ENCODE data around the gene HSD17B12. TPM values are rescaled to one million over a fixed set of nuclear protein-coding genes. Genes with fewer than 3 reads are reported as not detected.

Gene HSD17B12
- total RNA-seq, 1 donor from 2014 or later, result 58.3 TPM

- Mint-ChIP-seq H3K27ac (no peak overlapping the region), H3K9me3 (no peaks in the 10 kb centered on the region), H3K4me3 (no peak overlapping the region), H3K4me1 (peaks cover 8% of the 10 kb centered on the region), H3K36me3 (ENCODE audit: low read depth) (peaks cover 81% of the 10 kb centered on the region), H3K27me3 (no peaks in the 10 kb centered on the region)
- no peak for ATAC-seq (ENCODE audit: low read depth)
- POLR2A ChIA-PET, result no interaction called here
- CTCF ChIA-PET, result no interaction called here
- no peak for TF ChIP-seq CTCF (IDR thresholded peaks at IDR 0.05)
- intact Hi-C loops (cut with micrococcal nuclease), result no loop called here
- no peak for DNase-seq
These were observed 225.3 kb downstream of the HSD17B12 start for GRCh38 chr11:43905813-43906241.

Other genes with a start within 250 kb of the HSD17B12 start
- 28.3 and 40.5 TPM in 2 replicates for gene ALKBH3, start 200.1 kb downstream of the HSD17B12 start, total RNA-seq